ENCODE results near the gene PRR23E.

Gene PRR23E, protein sequence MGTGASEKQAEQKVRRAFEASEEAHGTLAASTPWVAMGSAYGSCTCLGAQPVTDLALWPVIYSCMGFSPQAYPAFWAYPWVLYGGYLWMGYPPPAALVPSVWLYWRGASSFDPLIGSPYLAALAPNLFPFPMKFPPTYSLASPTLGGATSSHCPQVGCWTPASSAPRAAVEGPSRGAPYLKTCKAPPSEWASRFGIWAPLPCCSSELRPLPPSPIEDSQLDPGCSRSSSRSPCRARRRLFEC

DNA sequence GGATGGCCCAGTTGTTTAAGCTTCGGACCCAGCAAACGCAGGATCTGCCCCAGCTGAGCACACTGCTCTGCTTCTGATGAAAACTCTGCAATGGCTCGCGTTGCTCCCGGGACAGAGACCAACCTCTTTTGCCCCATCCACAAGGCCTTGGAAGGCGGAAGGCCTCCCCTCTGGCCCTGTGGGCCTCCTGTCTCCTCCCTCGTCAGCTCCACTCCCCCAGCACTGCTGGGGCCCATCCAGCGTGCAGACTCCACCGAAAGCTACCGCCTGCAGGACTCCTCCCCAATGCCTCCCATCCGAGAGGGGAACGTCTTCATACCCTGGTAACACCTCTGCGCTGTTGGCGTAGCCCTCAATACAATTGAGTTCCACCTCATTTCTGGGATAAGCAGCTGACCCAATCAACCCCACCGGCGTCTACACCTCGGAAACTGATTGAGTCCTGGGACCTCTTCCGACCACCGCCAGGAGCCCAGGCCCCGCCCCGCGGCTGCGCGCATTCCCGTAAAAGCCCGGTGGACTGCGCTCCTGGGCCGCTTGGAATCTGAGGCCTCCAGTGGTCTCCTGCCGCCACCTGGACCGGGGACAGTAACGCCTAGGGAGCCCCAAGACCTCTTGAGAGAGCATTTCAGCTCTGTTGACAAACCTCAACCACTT lies at the start of gene PRR23E:
PRR23E (plus strand) TSS at position 556 of the 657 bp plus-strand sequence. CDS start 3,555 bp downstream, outside the sequence.
- no peak for DNase-seq

DNA sequence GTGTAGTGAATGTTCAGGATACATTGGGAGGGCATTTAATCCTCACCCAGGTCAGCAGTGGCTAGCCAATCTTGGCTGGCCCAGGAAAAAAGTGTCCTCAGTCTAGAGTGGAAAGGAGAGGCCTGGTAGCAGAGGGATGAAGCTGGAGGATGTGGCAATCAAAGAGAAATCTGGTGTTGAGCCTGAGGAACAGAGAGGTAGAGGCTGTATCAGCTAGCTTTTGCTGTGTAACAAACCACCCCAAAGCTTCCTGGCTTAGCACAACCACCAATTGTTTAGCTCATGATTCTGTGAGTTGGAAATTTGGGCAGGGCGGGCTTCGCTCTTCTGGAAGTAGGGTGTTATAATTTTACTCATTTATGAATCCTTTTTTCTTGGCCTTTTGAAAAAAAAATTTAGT lies 49.8 kb upstream of the PRR23E start:
- DNase-seq, result no peak

DNA sequence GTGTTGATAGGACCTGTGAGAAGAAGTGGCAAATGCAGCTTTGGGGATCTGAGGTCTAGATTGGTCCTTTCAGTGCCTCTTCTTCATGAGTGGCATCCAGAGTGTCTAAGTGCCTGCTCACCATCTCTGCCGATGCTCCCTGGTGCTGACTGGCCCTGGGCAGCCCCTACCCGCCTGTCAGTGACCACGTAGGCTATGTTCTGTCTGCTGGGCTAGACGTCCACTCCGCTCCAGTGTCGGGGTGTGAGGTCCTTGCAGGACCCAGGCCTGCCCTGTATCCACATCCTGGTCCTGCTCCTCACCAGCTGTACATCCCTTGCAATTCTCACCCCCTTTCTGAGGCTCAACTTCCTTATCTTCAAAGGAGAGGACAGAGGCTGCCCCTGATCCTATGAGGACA lies 48.3 kb upstream of the PRR23E start:
- no peak for DNase-seq

DNA sequence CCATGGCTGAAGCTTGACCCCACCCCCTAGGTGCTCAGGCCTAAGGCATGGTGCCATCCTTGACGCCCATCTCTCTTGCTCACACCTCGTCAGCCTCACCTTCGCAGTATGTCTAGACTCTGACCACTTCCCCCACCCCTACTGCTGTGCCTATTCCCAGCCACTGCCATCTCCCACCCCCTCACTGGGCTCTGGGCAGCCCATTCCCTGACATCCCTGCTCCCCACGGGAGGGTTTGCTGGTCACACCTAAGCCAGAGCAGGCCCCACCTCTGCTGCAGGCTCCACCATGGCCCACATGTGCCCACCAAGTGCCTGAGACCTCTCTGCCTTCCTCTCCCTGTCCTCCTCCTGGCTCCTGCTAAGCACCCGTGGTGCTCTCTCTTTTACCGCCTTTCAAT lies 47.7 kb upstream of the PRR23E start:
- no peak for DNase-seq

DNA sequence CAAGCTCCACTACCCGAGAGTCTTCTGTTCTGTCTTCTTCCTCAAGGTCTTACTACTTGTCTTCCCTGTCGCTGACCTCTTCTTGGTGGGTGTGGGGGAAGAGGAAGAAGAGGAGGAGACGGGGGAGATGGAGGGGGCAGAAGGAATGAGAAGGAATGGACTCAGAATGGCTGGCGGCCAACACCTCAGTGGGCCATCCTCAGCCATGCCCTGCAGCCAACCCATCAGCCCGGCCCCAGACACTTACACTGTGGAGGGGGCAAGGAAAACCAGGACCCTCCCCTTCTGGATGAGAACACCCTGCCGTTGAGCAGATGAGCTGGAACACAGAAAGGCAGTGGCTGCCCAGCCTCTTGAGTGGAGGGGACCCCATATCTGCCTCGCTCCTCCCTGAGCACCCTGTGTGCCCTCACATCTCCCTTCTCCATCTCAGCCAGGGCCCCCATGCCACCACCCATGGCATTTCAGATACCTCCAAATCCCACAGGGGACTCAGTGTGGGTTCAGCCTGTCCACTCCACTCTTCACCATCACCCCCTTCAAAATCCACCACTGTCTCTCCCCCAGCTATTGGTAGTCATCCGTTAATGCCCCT lies 45.5 kb upstream of the PRR23E start:
- DNase-seq, result no peak

DNA sequence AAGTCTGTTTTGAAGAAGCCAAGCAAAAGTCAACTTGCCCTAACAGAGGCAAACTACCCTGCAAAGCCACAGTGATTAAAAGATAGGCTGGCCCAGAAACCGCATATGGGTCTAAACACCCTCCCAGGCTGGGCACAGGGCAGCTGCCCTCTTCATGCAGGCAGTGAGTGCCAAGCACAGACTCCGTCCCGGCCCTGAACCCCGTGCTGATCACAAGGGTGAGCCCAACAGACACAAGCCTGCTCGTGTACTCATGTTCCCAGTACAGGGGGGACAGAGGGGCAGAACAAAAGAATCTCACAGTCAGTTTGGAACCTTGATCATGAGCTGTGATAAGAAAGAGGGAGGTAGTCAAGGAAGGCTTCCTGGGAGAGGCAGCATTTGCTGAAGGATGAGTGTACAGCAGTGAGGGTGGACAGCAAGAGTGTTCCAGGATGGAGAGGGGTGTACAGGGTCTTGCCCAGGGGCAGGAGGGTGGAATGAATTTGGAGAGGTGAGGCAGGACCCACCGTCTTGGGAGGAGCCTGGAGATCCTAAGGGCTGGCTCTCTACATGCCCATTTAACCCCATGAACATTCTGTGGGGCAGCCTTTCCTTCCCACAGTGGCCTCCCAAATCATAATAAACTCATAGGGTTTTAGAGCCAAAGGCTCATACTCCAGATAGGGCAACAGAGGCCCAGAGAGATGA lies 43.2 kb upstream of the PRR23E start:
- DNase-seq, result no peak

DNA sequence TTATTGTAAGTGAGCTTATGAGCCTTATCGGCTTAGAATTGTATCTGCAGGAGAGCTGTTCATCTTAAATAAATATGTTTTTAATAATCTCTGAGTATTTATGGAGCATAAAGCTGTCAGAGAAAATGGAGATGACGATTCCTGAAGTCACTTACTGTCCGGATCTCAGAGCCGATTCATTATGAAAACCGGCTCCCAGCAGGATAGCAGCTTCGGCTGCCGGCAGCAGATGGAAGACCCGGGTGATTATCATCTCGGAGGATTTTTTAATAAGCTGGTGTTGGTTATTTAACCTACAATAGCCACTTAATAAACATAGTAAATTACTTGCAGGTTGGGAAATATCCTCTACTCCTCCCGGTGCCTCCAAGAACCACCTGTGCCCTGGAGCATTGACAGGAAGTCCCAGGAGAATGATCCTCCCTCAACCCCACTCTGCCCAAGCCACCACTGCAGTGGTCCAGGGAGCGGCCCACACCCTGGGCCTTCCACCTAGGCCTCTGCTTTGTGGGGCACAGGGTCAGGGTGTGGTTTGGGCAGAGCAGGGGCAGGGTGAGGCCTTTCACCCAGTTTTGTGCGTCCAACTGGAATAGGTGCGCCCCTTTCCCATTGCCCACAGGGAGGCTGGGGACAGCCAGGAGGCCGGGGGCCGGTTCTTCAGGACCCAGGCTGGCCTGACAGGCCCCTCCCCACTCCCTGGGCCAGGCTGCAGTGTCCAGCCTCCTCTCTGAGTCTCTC lies 42.2 kb upstream of the PRR23E start:
- no peak for DNase-seq

DNA sequence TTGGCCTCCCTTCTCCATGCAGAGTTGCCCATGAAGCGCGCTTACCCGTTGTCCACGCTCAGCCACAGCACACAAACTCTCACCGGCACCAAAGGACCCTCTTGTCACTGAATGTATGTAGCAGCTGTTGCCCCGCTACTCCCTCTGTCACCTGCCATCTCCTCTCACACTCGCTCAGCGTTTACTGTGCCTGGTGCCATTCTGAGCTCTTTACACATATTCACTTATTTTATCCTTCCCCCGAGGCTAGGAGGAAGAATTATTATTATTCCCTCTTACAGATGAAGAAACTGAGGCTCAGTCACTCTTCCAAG lies 41.7 kb upstream of the PRR23E start:
- no peak for DNase-seq

DNA sequence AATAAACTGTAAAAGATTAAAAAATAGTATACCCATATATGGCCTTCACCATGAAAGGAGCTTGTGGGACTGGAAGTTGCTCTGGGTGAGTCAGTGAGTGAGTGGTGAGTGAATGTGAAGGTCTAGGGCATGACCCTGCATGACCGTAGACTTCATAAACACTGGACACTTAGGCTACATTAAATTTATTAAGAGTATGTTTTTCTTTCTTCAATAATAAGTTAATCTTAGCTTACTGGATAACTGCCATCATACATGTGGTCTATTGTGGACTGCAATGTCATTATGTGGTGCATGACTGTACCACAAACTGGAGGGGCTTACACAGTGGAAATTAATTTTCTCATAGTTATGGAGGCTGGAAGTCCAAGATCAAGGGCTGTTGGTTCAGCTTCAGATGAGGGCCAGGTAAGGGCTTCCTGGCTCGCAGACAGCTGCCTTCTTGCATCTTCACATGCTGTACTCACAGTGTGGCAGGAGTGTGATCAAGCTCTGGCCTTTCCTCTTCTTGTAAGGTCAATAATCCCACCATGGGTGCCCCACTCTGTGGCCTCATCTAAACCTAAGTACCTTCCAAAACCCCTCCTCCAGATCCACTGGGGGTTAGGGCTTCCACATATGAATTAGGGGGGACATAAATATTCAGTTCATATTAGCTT lies 40.8 kb upstream of the PRR23E start:
- peak; percentile 6 for DNase-seq

DNA sequence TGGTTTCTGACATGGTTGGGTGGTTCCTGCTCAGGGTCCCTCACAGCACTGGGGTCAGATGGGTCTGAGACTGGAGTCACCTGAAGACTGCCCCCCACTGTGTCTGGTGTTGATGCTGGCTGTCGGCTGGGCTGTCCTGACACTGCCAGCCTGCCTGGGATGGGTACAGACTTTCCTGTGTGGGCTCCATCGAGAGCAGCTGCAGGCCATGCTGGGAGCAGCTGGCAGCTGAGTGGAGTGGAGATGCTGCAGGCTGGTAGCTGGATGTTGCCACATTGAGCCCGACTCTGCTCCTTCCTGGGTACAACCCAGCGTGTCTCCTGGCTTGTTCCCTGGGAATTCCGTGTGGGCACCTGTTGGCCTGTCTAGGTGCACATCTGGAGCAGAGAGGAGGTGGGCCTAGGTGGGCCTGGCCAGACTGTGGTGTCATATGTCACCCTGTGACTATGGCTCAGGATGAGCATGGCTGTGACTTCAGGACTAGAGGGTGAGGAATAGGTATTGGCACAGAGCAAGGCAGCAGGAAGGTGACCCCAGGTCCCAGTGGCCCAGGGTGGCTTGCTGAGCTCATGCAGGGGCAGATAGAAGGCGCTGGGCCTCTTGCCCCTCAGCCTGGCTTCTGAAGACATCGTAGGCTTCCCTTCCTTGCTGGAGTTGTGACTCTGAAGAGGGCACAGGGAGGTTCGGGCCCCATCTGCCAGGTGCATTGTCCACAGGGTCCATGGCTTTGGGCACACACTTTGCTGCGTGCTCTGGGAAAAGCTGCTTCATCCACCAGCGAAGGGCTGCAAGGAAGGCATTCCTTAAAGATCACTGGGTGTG lies 40.0 kb upstream of the PRR23E start:
- peak; percentile 37 for DNase-seq

DNA sequence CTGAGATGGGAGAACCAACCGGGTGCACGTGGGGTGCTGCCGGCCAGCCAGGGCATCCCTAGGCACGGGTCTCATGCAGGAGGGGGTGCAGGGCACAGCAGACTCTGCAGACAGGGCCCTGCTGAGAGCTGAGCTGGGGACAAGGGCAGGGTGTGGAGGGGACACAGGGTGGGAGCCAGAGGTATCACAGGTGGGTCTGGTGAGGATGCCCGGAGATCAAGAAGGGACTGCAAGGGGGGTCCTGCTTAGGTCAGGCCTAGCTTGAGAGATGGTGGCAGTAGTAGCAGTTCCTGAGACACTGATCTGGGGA lies 39.5 kb upstream of the PRR23E start:
- no peak for DNase-seq

DNA sequence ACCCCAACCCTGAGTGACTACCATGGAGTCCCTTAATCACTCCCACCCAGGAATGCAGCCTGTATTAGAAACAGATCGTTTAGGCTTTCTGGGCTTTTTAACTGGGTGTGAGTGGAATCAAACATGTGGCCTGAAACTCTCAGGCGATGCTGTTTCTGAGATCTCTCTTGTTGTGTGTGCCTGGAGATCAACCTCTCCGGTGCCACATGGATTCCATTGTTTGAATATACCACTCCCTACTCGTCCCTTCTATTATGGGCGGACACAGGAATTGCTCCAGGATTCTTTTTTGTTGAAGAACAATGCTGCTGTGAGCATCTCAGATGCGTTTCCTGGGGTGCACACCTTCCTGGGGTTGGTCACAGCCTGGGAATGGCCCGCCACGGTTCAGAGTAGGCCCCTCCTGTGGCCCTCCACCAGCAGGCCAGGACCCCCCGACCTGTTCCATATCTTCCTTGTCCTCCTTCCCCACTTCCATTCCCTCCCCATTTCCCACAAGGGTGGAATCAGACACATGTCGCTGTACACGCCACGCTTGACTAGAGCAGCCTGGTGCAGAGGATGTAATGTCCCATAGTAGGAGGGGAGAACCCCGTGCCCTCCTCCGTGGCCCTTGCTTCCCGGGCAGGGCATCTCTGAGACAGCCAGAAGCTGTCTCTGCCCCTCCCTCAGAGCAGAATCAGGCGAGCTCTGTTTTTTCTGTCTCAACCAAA lies 36.4 kb upstream of the PRR23E start:
- peak; percentile 38 for DNase-seq

DNA sequence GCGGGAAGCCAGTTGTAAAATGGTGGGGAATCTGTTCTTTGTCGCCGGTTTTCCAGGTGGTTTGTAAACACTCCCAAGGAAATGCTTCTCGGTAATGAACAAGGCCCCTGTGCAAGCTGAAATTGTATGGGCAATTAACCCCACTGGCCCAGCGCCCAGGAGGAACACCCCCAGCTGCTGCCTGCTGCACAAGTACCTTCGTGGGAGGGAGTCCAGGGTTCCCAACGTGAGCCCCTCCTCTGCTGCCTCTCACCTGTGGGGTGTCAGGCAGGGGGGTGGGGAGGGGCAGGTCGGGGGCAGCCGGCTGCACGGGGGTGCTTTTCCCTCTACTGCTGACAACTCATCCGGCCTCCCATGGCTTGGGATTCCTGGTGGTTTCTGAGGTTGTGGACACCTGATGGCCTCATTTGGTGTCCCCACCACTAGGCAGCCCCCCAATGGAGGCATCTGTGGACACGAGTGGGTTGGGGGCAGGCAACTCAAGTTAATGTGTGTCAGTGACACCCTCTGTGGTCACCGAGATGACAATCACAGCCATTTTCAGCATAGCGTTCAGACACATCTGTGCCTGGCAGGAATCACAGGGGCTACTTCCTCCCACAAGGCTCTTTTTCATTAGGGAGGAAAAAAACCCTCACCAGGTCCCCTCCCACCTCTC lies 35.6 kb upstream of the PRR23E start:
- DNase-seq, result peak; percentile 55

DNA sequence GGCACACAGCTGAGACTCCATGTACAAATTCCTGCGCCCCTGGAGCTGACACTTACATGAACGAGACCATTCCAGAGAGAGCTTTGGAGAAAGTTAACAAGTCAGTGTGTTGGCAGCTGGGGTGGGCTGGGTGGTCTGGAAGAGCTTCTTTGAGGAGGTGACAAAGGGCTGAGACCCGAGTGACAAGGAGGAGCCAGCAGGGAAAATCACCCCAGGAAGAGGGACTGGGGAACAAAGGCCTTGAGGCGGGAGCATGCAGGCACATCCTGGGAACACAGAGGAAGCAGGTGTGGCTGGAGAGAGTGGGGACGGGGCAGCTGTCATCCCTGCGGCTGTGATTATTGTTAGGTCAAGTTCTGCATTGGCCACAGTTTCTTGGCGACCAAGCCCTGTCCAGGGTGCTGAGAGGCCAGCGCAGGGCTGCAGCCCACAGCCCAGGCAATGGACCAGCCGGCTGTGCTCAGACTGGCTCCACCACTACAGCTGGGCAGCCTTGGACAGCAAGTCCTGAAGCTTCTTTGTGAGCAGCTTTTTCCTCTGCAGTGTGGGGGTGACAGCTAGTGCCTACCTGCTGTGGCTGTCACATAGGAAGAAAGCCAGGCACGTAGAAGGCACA lies 34.2 kb upstream of the PRR23E start:
- peak; percentile 79 for DNase-seq

DNA sequence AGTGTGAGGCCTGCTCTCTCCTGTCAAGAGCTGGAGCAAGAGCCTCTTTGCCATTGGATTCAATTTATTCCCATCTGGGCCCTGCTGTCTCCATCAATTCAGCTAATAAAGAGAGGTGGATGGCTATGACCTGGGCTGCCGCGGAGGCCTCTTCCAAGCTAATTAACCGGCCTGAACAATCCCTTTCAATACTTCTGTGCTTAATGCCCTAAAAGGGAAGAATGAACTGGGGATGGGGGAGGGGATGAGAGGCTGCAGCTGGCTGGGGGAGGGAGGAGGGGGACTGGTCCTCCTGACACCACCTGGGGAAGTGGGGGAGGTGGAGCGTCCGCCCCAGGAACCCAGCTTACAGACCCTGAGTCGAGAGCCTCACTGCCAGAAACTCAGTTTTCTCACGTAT lies 33.4 kb upstream of the PRR23E start:
- DNase-seq, result no peak

DNA sequence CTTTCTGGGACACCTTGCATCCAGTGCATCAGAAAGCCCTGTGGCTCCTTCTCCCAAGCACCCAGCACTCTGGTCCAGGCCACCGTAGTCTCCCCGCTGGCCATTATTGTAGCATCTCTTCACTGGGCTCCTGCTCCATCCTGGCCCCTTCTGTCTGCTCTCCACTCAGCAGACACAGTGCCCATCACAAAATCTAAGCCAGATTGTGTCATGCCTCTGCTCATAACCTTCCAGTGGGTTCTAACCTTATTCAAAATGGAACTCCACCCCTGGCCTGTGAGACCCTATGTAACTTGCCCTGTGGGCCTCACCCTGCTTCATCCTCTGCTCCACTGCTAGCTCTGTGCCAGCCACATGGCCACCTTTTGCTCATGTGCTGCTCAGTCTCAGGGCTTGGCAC lies 31.7 kb upstream of the PRR23E start:
- no peak for DNase-seq

DNA sequence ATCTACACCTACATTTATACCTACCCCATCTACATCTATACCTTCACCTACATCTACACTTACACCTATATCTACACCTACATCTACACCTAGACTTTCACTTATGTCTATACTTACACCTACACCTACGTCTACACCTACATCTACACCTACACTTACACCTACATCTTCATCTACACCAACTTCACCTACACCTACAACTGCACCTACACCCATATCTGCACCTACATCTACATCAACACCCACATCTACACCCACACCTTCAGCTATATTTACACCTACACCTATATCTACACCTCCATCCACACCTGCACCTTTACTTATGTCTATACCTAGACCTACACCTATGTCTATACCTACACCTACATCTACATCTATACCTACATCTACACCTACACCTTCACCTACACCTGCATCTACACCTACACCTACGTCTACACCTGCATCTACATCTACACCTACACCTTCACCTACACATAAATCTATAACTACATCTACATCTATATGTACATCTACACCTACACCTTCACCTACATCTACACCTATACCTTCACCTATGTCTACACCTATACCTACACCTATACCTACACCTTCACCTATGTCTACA lies 30.9 kb upstream of the PRR23E start:
- no peak for DNase-seq

DNA sequence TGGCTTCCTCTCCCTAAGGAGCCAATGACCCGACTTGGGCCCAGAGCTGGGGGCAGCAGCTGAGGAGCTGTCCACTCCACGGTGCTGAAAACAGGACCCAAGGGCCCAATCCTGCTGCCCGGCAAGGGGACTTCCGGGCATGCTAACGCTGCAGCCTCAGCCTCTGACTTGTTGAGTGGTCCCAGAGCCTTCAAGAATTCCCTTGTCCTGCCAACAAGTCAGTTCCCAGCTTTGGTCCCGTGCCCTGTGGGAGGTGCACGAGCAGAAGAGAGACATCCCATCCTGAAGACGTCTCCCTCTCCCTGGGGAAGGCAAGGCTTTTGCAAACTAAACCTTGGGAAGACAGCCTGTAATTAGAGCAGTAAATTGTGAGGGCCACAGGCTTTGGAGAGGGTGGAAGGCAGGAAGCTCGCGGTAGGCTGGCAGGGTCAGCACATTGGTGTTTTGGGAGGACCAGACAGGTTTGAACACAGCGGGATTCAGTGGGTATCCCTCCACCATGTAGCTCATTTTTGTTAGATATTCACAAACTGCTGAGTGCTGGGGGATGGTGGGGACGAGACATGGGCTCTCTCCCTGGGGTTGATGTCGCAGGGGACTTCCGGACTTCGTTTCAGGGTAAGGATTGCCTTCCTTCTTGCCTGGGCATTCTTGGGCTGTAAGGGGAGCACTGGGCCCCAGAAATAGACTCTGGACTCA lies 29.8 kb upstream of the PRR23E start:
- no peak for DNase-seq

DNA sequence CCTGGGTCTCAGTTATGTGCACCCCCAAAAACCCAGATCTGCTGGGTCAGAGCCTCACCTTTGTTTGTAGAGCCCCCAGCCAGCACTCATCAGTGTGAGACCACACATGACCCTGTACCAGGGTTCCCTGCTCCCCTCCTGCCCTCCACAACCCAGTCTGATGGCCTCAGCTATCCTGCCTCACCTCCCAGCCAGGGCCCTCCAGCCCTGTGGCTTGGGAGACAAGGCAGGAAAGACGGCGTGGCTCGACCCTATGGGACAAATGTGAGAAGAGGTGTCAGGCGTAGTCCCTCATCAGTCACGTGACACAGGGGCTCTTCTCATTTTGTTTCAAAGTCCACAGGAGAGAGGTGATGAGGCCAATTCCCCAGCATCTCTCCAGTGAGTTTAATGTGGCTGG lies 28.3 kb upstream of the PRR23E start:
- DNase-seq, result no peak

All from DMS53 (cell line).